ENCODE results near the gene SAAL1.

DNA sequence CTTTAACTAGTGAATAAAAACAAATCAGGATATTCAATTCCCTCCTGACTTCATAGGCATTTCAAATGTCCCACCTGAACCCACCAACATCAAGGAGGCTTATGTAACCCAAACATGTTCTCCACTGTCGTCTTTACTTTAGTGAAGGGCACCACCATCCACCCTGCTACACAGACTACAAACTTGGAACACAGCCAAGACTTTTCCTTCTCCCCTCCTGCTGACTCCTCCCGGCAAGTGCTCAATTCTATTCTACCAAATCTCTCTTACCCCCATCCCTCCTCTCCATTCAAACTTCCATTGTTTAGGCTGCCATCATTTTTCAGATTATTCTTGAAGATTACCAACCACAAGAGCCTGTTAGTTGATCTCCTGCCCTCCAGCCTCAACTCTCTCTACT lies 24.3 kb downstream of the SAAL1 start:
- TF ChIP-seq, protein P1, sequence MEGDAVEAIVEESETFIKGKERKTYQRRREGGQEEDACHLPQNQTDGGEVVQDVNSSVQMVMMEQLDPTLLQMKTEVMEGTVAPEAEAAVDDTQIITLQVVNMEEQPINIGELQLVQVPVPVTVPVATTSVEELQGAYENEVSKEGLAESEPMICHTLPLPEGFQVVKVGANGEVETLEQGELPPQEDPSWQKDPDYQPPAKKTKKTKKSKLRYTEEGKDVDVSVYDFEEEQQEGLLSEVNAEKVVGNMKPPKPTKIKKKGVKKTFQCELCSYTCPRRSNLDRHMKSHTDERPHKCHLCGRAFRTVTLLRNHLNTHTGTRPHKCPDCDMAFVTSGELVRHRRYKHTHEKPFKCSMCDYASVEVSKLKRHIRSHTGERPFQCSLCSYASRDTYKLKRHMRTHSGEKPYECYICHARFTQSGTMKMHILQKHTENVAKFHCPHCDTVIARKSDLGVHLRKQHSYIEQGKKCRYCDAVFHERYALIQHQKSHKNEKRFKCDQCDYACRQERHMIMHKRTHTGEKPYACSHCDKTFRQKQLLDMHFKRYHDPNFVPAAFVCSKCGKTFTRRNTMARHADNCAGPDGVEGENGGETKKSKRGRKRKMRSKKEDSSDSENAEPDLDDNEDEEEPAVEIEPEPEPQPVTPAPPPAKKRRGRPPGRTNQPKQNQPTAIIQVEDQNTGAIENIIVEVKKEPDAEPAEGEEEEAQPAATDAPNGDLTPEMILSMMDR (conservative IDR thresholded peaks at IDR 0.05 in 1 of 2, IDR thresholded peaks at IDR 0.05 in 1 of 2; ENCODE audit: low read depth in 1 of 2, low read length in 2 of 2) = no peak
- TF ChIP-seq EZH2 (IDR thresholded peaks at IDR 0.05; ENCODE audit: low read length, missing control alignments) = no peak

Data from fibroblast of lung (primary cell).